Fibroblast of lung (primary cell): Measurements from ENCODE around the gene ZNF394. TPM values are rescaled to one million over a fixed set of nuclear protein-coding genes. Genes with fewer than 3 reads are reported as not detected.

ENCODE experiments used
- DNase-seq, 2 donors: peaks; one replicate each; pipeline versions ENCODE4 v3.0.0 to v3.0.0-alpha.2; 2010; ENCODE audit warnings: low read depth in 2 of 2
- H2AFZ ChIP-seq: 2 replicates; pipeline ENCODE4 v1.5.1; 2012; ENCODE audit warnings: low read length, control low read depth, inconsistent platforms
- H3K27ac ChIP-seq: 2 replicates; pipeline ENCODE4 v1.5.1; 2011; ENCODE audit warnings: low read length, control low read depth; ENCODE audit not compliant: insufficient read depth
- H3K27me3 ChIP-seq: 2 replicates; pipeline ENCODE4 v1.5.1; 2011; ENCODE audit warnings: mild to moderate bottlenecking, low read length; ENCODE audit not compliant: control insufficient read depth, insufficient read depth
- H3K36me3 ChIP-seq: 2 replicates; pipeline ENCODE4 v1.5.1; 2011; ENCODE audit warnings: low read length; ENCODE audit not compliant: control insufficient read depth, insufficient read depth
- H3K4me1 ChIP-seq: 2 replicates; pipeline ENCODE4 v1.5.1; 2011; ENCODE audit warnings: low read length; ENCODE audit not compliant: control insufficient read depth, insufficient read depth; ENCODE audit errors: extremely low read depth
- H3K4me2 ChIP-seq: 2 replicates; pipeline ENCODE4 v1.5.1; 2011; ENCODE audit warnings: low read length, control low read depth; ENCODE audit not compliant: insufficient read depth; ENCODE audit errors: extremely low read depth
- H3K4me3 ChIP-seq, 4 experiments: fragments of 200-600 bp in 1 of 4; sonication (generic) in 1 of 4; replicated peaks in 1 of 4; 2 replicates each; pipeline ENCODE4 v1.5.1; 2011 to 2016; ENCODE audit warnings: low read length in 4 of 4, low read depth in 3 of 4, mild to moderate bottlenecking in 3 of 4, control low read depth in 2 of 4, inconsistent platforms in 1 of 4, mixed read lengths in 1 of 4; ENCODE audit not compliant: insufficient read depth in 1 of 4; ENCODE audit errors: control extremely low read depth in 1 of 4
- H3K79me2 ChIP-seq: 2 replicates; pipeline ENCODE4 v1.5.1; 2012; ENCODE audit warnings: mild to moderate bottlenecking, low read length, inconsistent platforms; ENCODE audit not compliant: control insufficient read depth, insufficient read depth
- H3K9ac ChIP-seq: 2 replicates; pipeline ENCODE4 v1.5.1; 2011; ENCODE audit warnings: mild to moderate bottlenecking, low read length, control low read depth; ENCODE audit not compliant: insufficient read depth
- H3K9me3 ChIP-seq: 2 replicates; pipeline ENCODE4 v1.5.1; 2012; ENCODE audit warnings: low read depth, low read length; ENCODE audit not compliant: control insufficient read depth, insufficient read depth
- H4K20me1 ChIP-seq: 2 replicates; pipeline ENCODE4 v1.5.1; 2011; ENCODE audit warnings: low read length; ENCODE audit not compliant: control insufficient read depth, insufficient read depth; ENCODE audit errors: extremely low read depth
- EZH2 ChIP-seq: IDR thresholded peaks from 2 replicates; pipeline ENCODE4 v1.5.1; 2012; ENCODE audit warnings: low read length, control low read depth, mild to moderate bottlenecking; ENCODE audit errors: missing control alignments
- polyA plus RNA-seq, 2 donors: library from polyadenylated mRNA; depleted of rRNA in 1 of 2; stranded (reverse) in 1 of 2; unstranded in 1 of 2; fragments of >200 nt; gene quantifications; 2 replicates each; pipeline ENCODE4 v1.2.1, GENCODE V29; 2011 to 2012; ENCODE audit warnings: missing spikeins in 1 of 2
- total RNA-seq: library from RNA; depleted of rRNA; stranded (reverse); fragments of >200 nt; gene quantifications from 2 replicates; pipeline ENCODE4 v1.2.1, GENCODE V29; 2014
- TF ChIP-seq, protein P1 (sequence below), 2 donors: IDR thresholded peaks in 1 of 2; conservative IDR thresholded peaks in 1 of 2; 1 replicate in 1 of 2; 2 replicates in 1 of 2; pipeline ENCODE4 v1.5.1; 2011 to 2012; ENCODE audit warnings: low read length in 2 of 2, control low read depth in 1 of 2, inconsistent platforms in 1 of 2, low read depth in 1 of 2, mild to moderate bottlenecking in 1 of 2

ZNF394 gene
- total and polyA plus RNA-seq, 2 donors (not counting 1 experiment from before 2014, with no cell fraction given), result 9.5 to 20.1 TPM

- Histone ChIP-seq H3K27me3 (no peaks in the 10 kb centered on the region), H4K20me1 (no peaks in the 10 kb centered on the region), H3K4me1 (no peaks in the 10 kb centered on the region), H2AFZ (no peak overlapping the region), H3K79me2 (no peaks in the 10 kb centered on the region), H3K36me3 (peaks cover 11% of the 10 kb centered on the region), H3K9ac (no peak overlapping the region), H3K4me3 (no peak overlapping the region), H3K27ac (no peak overlapping the region), H3K9me3 (peaks cover 4% of the 10 kb centered on the region), H3K4me2 (no peak overlapping the region)
- TF ChIP-seq EZH2, result no peak
- TF ChIP-seq, protein P1, sequence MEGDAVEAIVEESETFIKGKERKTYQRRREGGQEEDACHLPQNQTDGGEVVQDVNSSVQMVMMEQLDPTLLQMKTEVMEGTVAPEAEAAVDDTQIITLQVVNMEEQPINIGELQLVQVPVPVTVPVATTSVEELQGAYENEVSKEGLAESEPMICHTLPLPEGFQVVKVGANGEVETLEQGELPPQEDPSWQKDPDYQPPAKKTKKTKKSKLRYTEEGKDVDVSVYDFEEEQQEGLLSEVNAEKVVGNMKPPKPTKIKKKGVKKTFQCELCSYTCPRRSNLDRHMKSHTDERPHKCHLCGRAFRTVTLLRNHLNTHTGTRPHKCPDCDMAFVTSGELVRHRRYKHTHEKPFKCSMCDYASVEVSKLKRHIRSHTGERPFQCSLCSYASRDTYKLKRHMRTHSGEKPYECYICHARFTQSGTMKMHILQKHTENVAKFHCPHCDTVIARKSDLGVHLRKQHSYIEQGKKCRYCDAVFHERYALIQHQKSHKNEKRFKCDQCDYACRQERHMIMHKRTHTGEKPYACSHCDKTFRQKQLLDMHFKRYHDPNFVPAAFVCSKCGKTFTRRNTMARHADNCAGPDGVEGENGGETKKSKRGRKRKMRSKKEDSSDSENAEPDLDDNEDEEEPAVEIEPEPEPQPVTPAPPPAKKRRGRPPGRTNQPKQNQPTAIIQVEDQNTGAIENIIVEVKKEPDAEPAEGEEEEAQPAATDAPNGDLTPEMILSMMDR (conservative IDR thresholded peaks at IDR 0.05 in 1 of 2, IDR thresholded peaks at IDR 0.05 in 1 of 2; ENCODE audit: low read depth in 1 of 2, low read length in 2 of 2), result no peak
- DNase-seq, result no peak
These were observed 10.8 kb downstream of the ZNF394 start for GRCh38 chr7:99489235-99489634.

DNA sequence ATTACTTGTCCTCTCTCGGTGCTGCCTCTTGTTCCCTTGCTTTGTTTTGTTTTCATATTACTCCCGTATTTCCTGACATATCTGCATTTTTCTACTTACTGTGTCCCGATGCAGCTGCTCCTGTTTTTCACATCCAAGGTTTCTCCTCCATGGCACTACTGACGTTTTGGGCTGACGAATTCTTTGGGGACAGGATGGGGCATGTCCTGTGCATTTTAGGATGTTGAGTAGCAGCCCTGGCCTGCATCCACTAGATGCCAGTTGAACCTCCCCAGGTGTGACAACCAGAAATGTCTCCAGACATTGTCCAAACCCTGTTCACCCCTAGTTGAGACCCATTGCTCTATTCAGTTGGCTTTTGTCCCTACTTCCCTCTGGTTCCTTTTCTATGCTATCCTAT is 15.0 kb downstream of the ZNF394 start:
- no peaks in the 10 kb centered on the region for H3K9me3 ChIP-seq
- no peaks in the 10 kb centered on the region for H3K4me1 ChIP-seq
- no peaks in the 10 kb centered on the region for H3K79me2 ChIP-seq
- no peak overlapping the region for H3K4me3 ChIP-seq
- H3K27ac ChIP-seq, result no peak overlapping the region
- no peak for DNase-seq
- no peak overlapping the region for H3K4me2 ChIP-seq
- peaks cover 1% of the 10 kb centered on the region for H3K36me3 ChIP-seq
- H2AFZ ChIP-seq, result no peak overlapping the region
- no peak for TF ChIP-seq EZH2
- TF ChIP-seq, protein P1 (conservative IDR thresholded peaks at IDR 0.05 in 1 of 2, IDR thresholded peaks at IDR 0.05 in 1 of 2; ENCODE audit: low read depth in 1 of 2, low read length in 2 of 2), result no peak
- H3K27me3 ChIP-seq, result no peaks in the 10 kb centered on the region
- H3K9ac ChIP-seq, result no peak overlapping the region
- no peaks in the 10 kb centered on the region for H4K20me1 ChIP-seq

- Histone ChIP-seq H3K9ac (no peak overlapping the region), H3K4me2 (no peak overlapping the region)
These were observed 21.3 kb downstream of the ZNF394 start for GRCh38 chr7:99478464-99479440.

More at GRCh38 chr7:99478464-99479440, 21.3 kb downstream of the ZNF394 start:
- H3K9me3 ChIP-seq, result no peaks in the 10 kb centered on the region
- H3K79me2 ChIP-seq, result peaks cover 35% of the 10 kb centered on the region
- DNase-seq, result no peak
- no peak overlapping the region for H3K27ac ChIP-seq
- no peaks in the 10 kb centered on the region for H3K4me1 ChIP-seq
- no peak for TF ChIP-seq EZH2
- TF ChIP-seq, protein P1 (conservative IDR thresholded peaks at IDR 0.05 in 1 of 2, IDR thresholded peaks at IDR 0.05 in 1 of 2; ENCODE audit: low read depth in 1 of 2, low read length in 2 of 2), result no peak
- no peaks in the 10 kb centered on the region for H3K27me3 ChIP-seq
- no peaks in the 10 kb centered on the region for H4K20me1 ChIP-seq
- H3K4me3 ChIP-seq, result no peak overlapping the region
- H2AFZ ChIP-seq, result no peak overlapping the region
- peaks cover 7% of the 10 kb centered on the region for H3K36me3 ChIP-seq
